Kidney (tissue), 14 donors: ENCODE results near the gene ABHD2. TPM values are rescaled to one million over a fixed set of nuclear protein-coding genes. Genes with fewer than 3 reads are reported as not detected.
"Not testable (repeated sequence)": the region's sequence is repeated elsewhere in the genome, so short reads cannot be mapped to it uniquely, and the experiment has no call there.

Experiments used
- DNase-seq, 5 donors: peaks; one replicate each; pipeline ENCODE4 v3.0.0-alpha.2; 2013 to 2020
- FAIRE-seq: peaks from 2 replicates; lab custom pipeline; 2012; peaks lifted over from hg19 to GRCh38; lab: Jason Lieb, UNC
- H3K27ac ChIP-seq, 2 donors: one replicate each; pipeline ENCODE4 v1.7.0; 2013; ENCODE audit warnings: low read depth in 2 of 2, low read length in 2 of 2, inconsistent platforms in 1 of 2
- H3K27me3 ChIP-seq: one replicate; pipeline ENCODE4 v1.7.1; 2013; ENCODE audit warnings: low read length, inconsistent platforms; ENCODE audit not compliant: control insufficient read depth, insufficient read depth
- H3K36me3 ChIP-seq, 3 donors: one replicate each; pipeline versions ENCODE4 v1.7.0 to v1.7.1; 2013; ENCODE audit warnings: low read length in 3 of 3, control low read depth in 1 of 3, inconsistent platforms in 1 of 3; ENCODE audit not compliant: insufficient read depth in 3 of 3, control insufficient read depth in 2 of 3
- H3K4me1 ChIP-seq, 3 donors: one replicate each; pipeline versions ENCODE4 v1.7.0 to v1.7.1; 2013; ENCODE audit warnings: low read length in 3 of 3, inconsistent platforms in 1 of 3, low read depth in 1 of 3; ENCODE audit not compliant: control insufficient read depth in 2 of 3, insufficient read depth in 2 of 3
- H3K4me3 ChIP-seq, 3 donors: one replicate each; pipeline versions ENCODE4 v1.7.0 to v1.8.1; 2013; ENCODE audit warnings: low read length in 3 of 3, control low read depth in 1 of 3, inconsistent platforms in 1 of 3
- H3K9ac ChIP-seq, 3 donors: one replicate each; pipeline versions ENCODE4 v1.7.0 to v1.7.1; 2013; ENCODE audit warnings: low read length in 3 of 3, control low read depth in 1 of 3, inconsistent platforms in 1 of 3
- H3K9me3 ChIP-seq, 3 donors: one replicate each; pipeline versions ENCODE4 v1.7.0 to v1.7.1; 2013; ENCODE audit warnings: low read length in 3 of 3, control low read depth in 1 of 3, inconsistent platforms in 1 of 3; ENCODE audit not compliant: control insufficient read depth in 2 of 3, insufficient read depth in 1 of 3
- CTCF ChIP-seq: IDR thresholded peaks from 3 replicates; pipeline ENCODE4 v1.5.1; 2012; ENCODE audit warnings: mild to moderate bottlenecking, moderate library complexity, borderline replicate concordance; ENCODE audit not compliant: insufficient read depth; ENCODE audit errors: extremely low read depth
- intact Hi-C: fragments of 100-400 bp; cut with DNase I; formaldehyde crosslinking; loops from one replicate; pipeline ENCODE4 v1.11.1; 2022
- polyA plus RNA-seq: library from polyadenylated mRNA; stranded (reverse); fragments of 350-450 nt; fragmentation: Illumina TruSeq; extraction: RNeasy Lipid Tissue Mini Kit (QIAGEN cat#74804); gene quantifications from one replicate; pipeline ENCODE4 v1.2.3, GENCODE V29; 2014; ENCODE audit warnings: low read depth, low replicate concordance; ENCODE audit not compliant: insufficient read depth
- total RNA-seq: library from RNA; stranded (reverse); fragmentation: NEBNext Ultra II Directional; extraction: Animal tissue kit (Norgen Biotek cat#: 25700); gene quantifications from one replicate; pipeline ENCODE4 v1.2.1, GENCODE V29; 2021
- donor health status: control.
- donor health status: control.
- donor health status: control.
- donor health status: control.
- donor health status: control.
- donor health status: DM: yes; HTN: yes; CAD: no.
- donor health status: Normal renal cell carcinoma (clear cell type).

The ABHD2 gene
- total and polyA plus RNA-seq, 2 donors from 2014 or later = 13.3 to 123 TPM

- no peak overlapping the region for H3K27ac ChIP-seq
- intact Hi-C loops = no loop called here
- no peak overlapping the region for H3K9ac ChIP-seq
- H3K9me3 ChIP-seq = no peaks in the 10 kb centered on the region
- DNase-seq = no peak
- H3K36me3 ChIP-seq = peaks cover under 1 to 10% (median 4%) of the 10 kb centered on the region in 3 donors
- no peak for FAIRE-seq
- no peaks in the 10 kb centered on the region for H3K27me3 ChIP-seq
- TF ChIP-seq CTCF = no peak
- H3K4me1 ChIP-seq = peaks cover 0 to 4% (median 0%) of the 10 kb centered on the region in 3 donors
- no peak overlapping the region for H3K4me3 ChIP-seq
Measured at GRCh38 chr15:89117790-89118189, 29.5 kb downstream of the ABHD2 start.

- no peak overlapping the region for H3K27ac ChIP-seq
- TF ChIP-seq CTCF = no peak
- H3K4me1 ChIP-seq = peaks cover 0 to 2% (median 0%) of the 10 kb centered on the region in 3 donors
- H3K27me3 ChIP-seq = no peaks in the 10 kb centered on the region
- no peaks in the 10 kb centered on the region for H3K9me3 ChIP-seq
- H3K36me3 ChIP-seq = peaks cover 4 to 10% (median 5%) of the 10 kb centered on the region in 3 donors
- FAIRE-seq = no peak
- H3K4me3 ChIP-seq = no peak overlapping the region
- intact Hi-C loops = no loop called here
- DNase-seq = no peak
- no peak overlapping the region for H3K9ac ChIP-seq
Measured at GRCh38 chr15:89118481-89118989, 30.3 kb downstream of the ABHD2 start.

GRCh38 chr15:89119489-89120478 is 31.5 kb downstream of the ABHD2 start:
- no peak overlapping the region for H3K27ac ChIP-seq
- H3K9ac ChIP-seq = no peak overlapping the region
- DNase-seq (no peak), FAIRE-seq (no peak)
- no peak for TF ChIP-seq CTCF
- intact Hi-C loops = no loop called here
- peaks cover 0 to 2% (median 0%) of the 10 kb centered on the region in 3 donors for H3K4me1 ChIP-seq
- no peak overlapping the region for H3K4me3 ChIP-seq
- H3K9me3 ChIP-seq = no peaks in the 10 kb centered on the region
- H3K36me3 ChIP-seq = peaks cover 4 to 10% (median 5%) of the 10 kb centered on the region in 3 donors
- H3K27me3 ChIP-seq = no peaks in the 10 kb centered on the region

- peaks cover 4 to 10% (median 5%) of the 10 kb centered on the region in 3 donors for H3K36me3 ChIP-seq
- H3K27me3 ChIP-seq, H3K4me3 ChIP-seq, FAIRE-seq, H3K9ac ChIP-seq, intact Hi-C loops, H3K27ac ChIP-seq, H3K4me1 ChIP-seq, H3K9me3 ChIP-seq, DNase-seq: not testable (repeated sequence)
Measured at GRCh38 chr15:89120479-89121000, 32.3 kb downstream of the ABHD2 start.
